H9 (cell line): ENCODE results near the gene NTRK2. TPM values are rescaled to one million over a fixed set of nuclear protein-coding genes. Genes with fewer than 3 reads are reported as not detected.

Source experiments
- DNase-seq: peaks from one replicate; pipeline ENCODE4 v3.0.0-alpha.2; 2017
- H2AFZ ChIP-seq: one replicate; pipeline ENCODE4 v1.6.1; 2013; ENCODE audit warnings: mild to moderate bottlenecking, low read length, control low read depth, moderate library complexity
- H2AK5ac ChIP-seq: 2 replicates; pipeline ENCODE4 v1.6.1; 2013; ENCODE audit warnings: low read length, control low read depth, mixed read lengths; ENCODE audit not compliant: insufficient read length
- H2BK120ac ChIP-seq: one replicate; pipeline ENCODE4 v1.6.1; 2013; ENCODE audit warnings: low read depth, mild to moderate bottlenecking, low read length, control low read depth, inconsistent platforms; ENCODE audit not compliant: poor library complexity, severe bottlenecking
- H2BK12ac ChIP-seq: 2 replicates; pipeline ENCODE4 v1.6.1; 2013; ENCODE audit warnings: low read length, control low read depth, mixed read lengths, low read depth; ENCODE audit not compliant: insufficient read length
- H2BK15ac ChIP-seq: 2 replicates; pipeline ENCODE4 v1.6.1; 2013; ENCODE audit warnings: low read depth, low read length, control low read depth
- H2BK20ac ChIP-seq: one replicate; pipeline ENCODE4 v1.6.1; 2013; ENCODE audit warnings: low read depth, mild to moderate bottlenecking, low read length, control low read depth, inconsistent platforms; ENCODE audit not compliant: poor library complexity, severe bottlenecking
- H2BK5ac ChIP-seq: 2 replicates; pipeline ENCODE4 v1.6.1; 2013; ENCODE audit warnings: low read length, control low read depth, mixed read lengths; ENCODE audit not compliant: insufficient read length
- H3K14ac ChIP-seq: 2 replicates; pipeline ENCODE4 v1.6.1; 2013; ENCODE audit warnings: low read length, control low read depth; ENCODE audit not compliant: insufficient read depth
- H3K18ac ChIP-seq: 2 replicates; pipeline ENCODE4 v1.6.1; 2013; ENCODE audit warnings: low read depth, mild to moderate bottlenecking, mixed read lengths, low read length, control low read depth; ENCODE audit not compliant: insufficient read length
- H3K23ac ChIP-seq: 2 replicates; pipeline ENCODE4 v1.6.1; 2013; ENCODE audit warnings: low read length, control low read depth, mixed read lengths, low read depth; ENCODE audit not compliant: insufficient read length
- H3K23me2 ChIP-seq: 2 replicates; pipeline ENCODE4 v1.6.1; 2013; ENCODE audit warnings: low read depth, mild to moderate bottlenecking, mixed read lengths, low read length, control low read depth; ENCODE audit not compliant: insufficient read length, poor library complexity, severe bottlenecking
- H3K27ac ChIP-seq: 2 replicates; pipeline ENCODE4 v1.5.1; 2013; ENCODE audit warnings: low read length, control low read depth, mixed read lengths, low read depth; ENCODE audit not compliant: insufficient read length
- H3K27me3 ChIP-seq: 2 replicates; pipeline ENCODE4 v1.6.1; 2013; ENCODE audit warnings: low read length, control low read depth, inconsistent platforms; ENCODE audit not compliant: insufficient read depth
- H3K4ac ChIP-seq: 2 replicates; pipeline ENCODE4 v1.6.1; 2013; ENCODE audit warnings: low read depth, mild to moderate bottlenecking, control low read depth, inconsistent platforms, low read length, moderate library complexity
- H3K4me1 ChIP-seq: 2 replicates; pipeline ENCODE4 v1.6.1; 2013; ENCODE audit warnings: low read length, control low read depth, inconsistent platforms; ENCODE audit not compliant: insufficient read depth
- H3K4me2 ChIP-seq: 2 replicates; pipeline ENCODE4 v1.6.1; 2013; ENCODE audit warnings: low read length, control low read depth, mixed read lengths; ENCODE audit not compliant: insufficient read length, insufficient read depth
- H3K56ac ChIP-seq: 2 replicates; pipeline ENCODE4 v1.6.1; 2013; ENCODE audit warnings: low read depth, mild to moderate bottlenecking, mixed read lengths, low read length, control low read depth; ENCODE audit not compliant: insufficient read length
- H3K79me1 ChIP-seq: 2 replicates; pipeline ENCODE4 v1.6.1; 2013; ENCODE audit warnings: low read depth, mild to moderate bottlenecking, moderate library complexity, low read length, control low read depth, inconsistent platforms; ENCODE audit not compliant: insufficient read depth, poor library complexity, severe bottlenecking
- H3K79me2 ChIP-seq: 2 replicates; pipeline ENCODE4 v1.6.1; 2013; ENCODE audit warnings: low read length, control low read depth, inconsistent platforms; ENCODE audit not compliant: insufficient read depth
- H3K9ac ChIP-seq: 2 replicates; pipeline ENCODE4 v1.6.1; 2013; ENCODE audit warnings: low read length, control low read depth, mixed read lengths; ENCODE audit not compliant: insufficient read length; ENCODE audit errors: extremely low read depth
- H3K9me3 ChIP-seq: one replicate; pipeline ENCODE4 v1.6.1; 2013; ENCODE audit warnings: low read depth, low read length, inconsistent platforms; ENCODE audit not compliant: control insufficient read depth
- H3T11ph ChIP-seq: one replicate; pipeline ENCODE4 v1.6.1; 2013; ENCODE audit warnings: mild to moderate bottlenecking, low read length, control low read depth, inconsistent platforms
- H4K20me1 ChIP-seq: one replicate; pipeline ENCODE4 v1.6.1; 2013; ENCODE audit not compliant: control insufficient read depth, insufficient read length, insufficient read depth
- H4K5ac ChIP-seq: 2 replicates; pipeline ENCODE4 v1.6.1; 2013; ENCODE audit warnings: low read depth, mild to moderate bottlenecking, mixed read lengths, low read length, control low read depth; ENCODE audit not compliant: insufficient read length
- H4K8ac ChIP-seq: replicated peaks from 2 replicates; pipeline ENCODE4 v1.6.1; 2013; ENCODE audit warnings: low read length, control low read depth, mixed read lengths, low read depth; ENCODE audit not compliant: insufficient read length
- H4K91ac ChIP-seq: 2 replicates; pipeline ENCODE4 v1.6.1; 2013; ENCODE audit warnings: low read depth, mild to moderate bottlenecking, moderate library complexity, mixed read lengths, low read length, control low read depth; ENCODE audit not compliant: insufficient read length
- H3K27ac Mint-ChIP-seq, 3 experiments: 2 replicates in 2 of 3; 3 replicates in 1 of 3; pipeline ENCODE4 v1.8.0; 2020 to 2021; ENCODE audit warnings: mixed read lengths in 3 of 3, mild to moderate bottlenecking in 1 of 3, moderate library complexity in 1 of 3
- H3K27me3 Mint-ChIP-seq: 2 replicates; pipeline ENCODE4 v1.8.0; 2021; ENCODE audit warnings: low read depth, mild to moderate bottlenecking, moderate library complexity, mixed read lengths
- H3K36me3 Mint-ChIP-seq, 3 experiments: 2 replicates in 2 of 3; 3 replicates in 1 of 3; pipeline ENCODE4 v1.8.0; 2020 to 2021; ENCODE audit warnings: low read depth in 3 of 3, mixed read lengths in 3 of 3; ENCODE audit not compliant: insufficient read depth in 1 of 3
- H3K4me1 Mint-ChIP-seq, 2 experiments: 2 replicates each; pipeline ENCODE4 v1.8.0; 2020; ENCODE audit warnings: mixed read lengths in 2 of 2
- H3K4me3 Mint-ChIP-seq, 2 experiments: 2 replicates in 1 of 2; 3 replicates in 1 of 2; pipeline ENCODE4 v1.8.0; 2020 to 2021; ENCODE audit warnings: mild to moderate bottlenecking in 2 of 2, mixed read lengths in 2 of 2, moderate library complexity in 1 of 2
- H3K9me3 Mint-ChIP-seq, 2 experiments: 2 replicates in 1 of 2; 3 replicates in 1 of 2; pipeline ENCODE4 v1.8.0; 2020; ENCODE audit warnings: mild to moderate bottlenecking in 2 of 2, mixed read lengths in 2 of 2, moderate library complexity in 1 of 2
- WGBS: extraction: QIAGEN DNeasy Blood & Tissue Kit; methylation state at CpG from one replicate; pipeline ENCODE4 v1.1.7; 2013; ENCODE audit warnings: missing lambda C conversion rate, low lambda C conversion rate, mixed read lengths; ENCODE audit not compliant: insufficient read length; ENCODE audit errors: extremely low coverage; 5-methylcytosine and 5-hydroxymethylcytosine counted together
- total RNA-seq: library from RNA; stranded (reverse); gene quantifications from 2 replicates; pipeline ENCODE4 v1.2.1, GENCODE V29; 2021
- TF ChIP-seq, protein P1 (sequence below): fragments of 200-600 bp; sonication (generic); conservative IDR thresholded peaks from 3 replicates; pipeline ENCODE4 v1.8.0; 2021; ENCODE audit warnings: antibody characterized with exemption, mild to moderate bottlenecking

NTRK2 gene
- total RNA-seq, 1 experiment from 2014 or later: 0.02 TPM

GRCh38 chr9:84827216-84827765, 157.8 kb downstream of the NTRK2 start:
- Histone ChIP-seq H3K9ac (no peak overlapping the region), H2BK12ac (no peak overlapping the region), H4K5ac (no peak overlapping the region), H3K4me1 (no peaks in the 10 kb centered on the region), H4K91ac (no peak overlapping the region), H3K23me2 (no peaks in the 10 kb centered on the region), H4K8ac (no peak overlapping the region), H3K23ac (no peak overlapping the region), H2BK20ac (no peak overlapping the region), H3T11ph (no peak overlapping the region), H2BK5ac (no peak overlapping the region), H3K4me2 (no peak overlapping the region), H3K27ac (no peak overlapping the region), H3K27me3 (no peaks in the 10 kb centered on the region), H3K18ac (no peak overlapping the region), H2BK15ac (no peak overlapping the region), H3K79me1 (no peaks in the 10 kb centered on the region), H3K4ac (no peak overlapping the region), H3K14ac (no peak overlapping the region), H3K56ac (no peak overlapping the region), H4K20me1 (no peaks in the 10 kb centered on the region), H2BK120ac (no peak overlapping the region), H3K9me3 (no peaks in the 10 kb centered on the region), H3K79me2 (no peaks in the 10 kb centered on the region), H2AK5ac (no peak overlapping the region), H2AFZ (no peak overlapping the region)
- H3K4me3 Mint-ChIP-seq: no peak overlapping the region
- peaks cover 0 to 2% of the 10 kb centered on the region in 2 experiments; a peak in 1 of 4 replicates for H3K4me1 Mint-ChIP-seq
- peaks cover 4% of the 10 kb centered on the region; the same call in 1 of the 2 replicates for H3K27me3 Mint-ChIP-seq
- no peak overlapping the region for H3K27ac Mint-ChIP-seq
- no peaks in the 10 kb centered on the region for H3K9me3 Mint-ChIP-seq
- H3K36me3 Mint-ChIP-seq: no peaks in the 10 kb centered on the region; a peak in 2 of 7 replicates
- no peak for DNase-seq
- TF ChIP-seq, protein P1, sequence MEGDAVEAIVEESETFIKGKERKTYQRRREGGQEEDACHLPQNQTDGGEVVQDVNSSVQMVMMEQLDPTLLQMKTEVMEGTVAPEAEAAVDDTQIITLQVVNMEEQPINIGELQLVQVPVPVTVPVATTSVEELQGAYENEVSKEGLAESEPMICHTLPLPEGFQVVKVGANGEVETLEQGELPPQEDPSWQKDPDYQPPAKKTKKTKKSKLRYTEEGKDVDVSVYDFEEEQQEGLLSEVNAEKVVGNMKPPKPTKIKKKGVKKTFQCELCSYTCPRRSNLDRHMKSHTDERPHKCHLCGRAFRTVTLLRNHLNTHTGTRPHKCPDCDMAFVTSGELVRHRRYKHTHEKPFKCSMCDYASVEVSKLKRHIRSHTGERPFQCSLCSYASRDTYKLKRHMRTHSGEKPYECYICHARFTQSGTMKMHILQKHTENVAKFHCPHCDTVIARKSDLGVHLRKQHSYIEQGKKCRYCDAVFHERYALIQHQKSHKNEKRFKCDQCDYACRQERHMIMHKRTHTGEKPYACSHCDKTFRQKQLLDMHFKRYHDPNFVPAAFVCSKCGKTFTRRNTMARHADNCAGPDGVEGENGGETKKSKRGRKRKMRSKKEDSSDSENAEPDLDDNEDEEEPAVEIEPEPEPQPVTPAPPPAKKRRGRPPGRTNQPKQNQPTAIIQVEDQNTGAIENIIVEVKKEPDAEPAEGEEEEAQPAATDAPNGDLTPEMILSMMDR: no peak
- WGBS: no CpG with 5 or more reads among the region's 4 CpGs
